ENCODE measurements around the gene CCR9.

The CCR9 gene

GRCh38 chr3:45864760-45865519 lies 21.4 kb upstream of the CCR9 start:
- DNase-seq (ENCODE audit: low read depth), result no peak
- H3K4me3 ChIP-seq (ENCODE audit: low read depth, low read length), result no peak overlapping the region
- TF ChIP-seq POLR2A (IDR thresholded peaks at IDR 0.05; ENCODE audit: extremely low read depth, insufficient read length) (no peak), CTCF (IDR thresholded peaks at IDR 0.05; ENCODE audit: low read depth, low read length) (no peak), MYC (IDR thresholded peaks at IDR 0.05; ENCODE audit: low read depth, low read length) (no peak), MAX (IDR thresholded peaks at IDR 0.05; ENCODE audit: low read depth, low read length) (no peak)

GRCh38 chr3:45865563-45865962 lies 20.8 kb upstream of the CCR9 start:
- H3K4me3 ChIP-seq (ENCODE audit: low read depth, low read length), result no peak overlapping the region
- DNase-seq (ENCODE audit: low read depth), result no peak
- TF ChIP-seq POLR2A (IDR thresholded peaks at IDR 0.05; ENCODE audit: extremely low read depth, insufficient read length) (no peak), MYC (IDR thresholded peaks at IDR 0.05; ENCODE audit: low read depth, low read length) (no peak), MAX (IDR thresholded peaks at IDR 0.05; ENCODE audit: low read depth, low read length) (no peak), CTCF (IDR thresholded peaks at IDR 0.05; ENCODE audit: low read depth, low read length) (no peak)

GRCh38 chr3:45868213-45868612 lies 18.1 kb upstream of the CCR9 start:
- TF ChIP-seq MYC (IDR thresholded peaks at IDR 0.05; ENCODE audit: low read depth, low read length), result no peak
- no peak for TF ChIP-seq CTCF (IDR thresholded peaks at IDR 0.05; ENCODE audit: low read depth, low read length)
- DNase-seq (ENCODE audit: low read depth), result no peak
- no peak overlapping the region for H3K4me3 ChIP-seq (ENCODE audit: low read depth, low read length)

- DNase-seq (ENCODE audit: low read depth), result no peak
- no peak overlapping the region for H3K4me3 ChIP-seq (ENCODE audit: low read depth, low read length)
- no peak for TF ChIP-seq MYC (IDR thresholded peaks at IDR 0.05; ENCODE audit: low read depth, low read length)
- TF ChIP-seq MAX (IDR thresholded peaks at IDR 0.05; ENCODE audit: low read depth, low read length), result no peak
- no peak for TF ChIP-seq CTCF (IDR thresholded peaks at IDR 0.05; ENCODE audit: low read depth, low read length)
- TF ChIP-seq POLR2A (IDR thresholded peaks at IDR 0.05; ENCODE audit: extremely low read depth, insufficient read length), result no peak
These were observed 17.7 kb upstream of the CCR9 start for GRCh38 chr3:45868650-45869049.

GRCh38 chr3:45869638-45870037 lies 16.7 kb upstream of the CCR9 start:
- no peak overlapping the region for H3K4me3 ChIP-seq (ENCODE audit: low read depth, low read length)

More at GRCh38 chr3:45869638-45870037, 16.7 kb upstream of the CCR9 start:
- TF ChIP-seq MYC (IDR thresholded peaks at IDR 0.05; ENCODE audit: low read depth, low read length), result no peak
- TF ChIP-seq POLR2A (IDR thresholded peaks at IDR 0.05; ENCODE audit: extremely low read depth, insufficient read length), result no peak
- no peak for TF ChIP-seq CTCF (IDR thresholded peaks at IDR 0.05; ENCODE audit: low read depth, low read length)
- no peak for TF ChIP-seq MAX (IDR thresholded peaks at IDR 0.05; ENCODE audit: low read depth, low read length)
- no peak for DNase-seq (ENCODE audit: low read depth)
